SH-SY5Y (cell line): ENCODE results near the gene C1QL2.

Experiments
- GATA2 ChIP-seq: IDR thresholded peaks from 2 replicates; pipeline ENCODE4 v1.6.1; 2011; ENCODE audit warnings: mild to moderate bottlenecking, low read depth, low read length
- GATA3 ChIP-seq: IDR thresholded peaks from 2 replicates; pipeline ENCODE4 v1.6.1; 2011; ENCODE audit warnings: low read depth, mild to moderate bottlenecking, low read length, moderate library complexity

DNA sequence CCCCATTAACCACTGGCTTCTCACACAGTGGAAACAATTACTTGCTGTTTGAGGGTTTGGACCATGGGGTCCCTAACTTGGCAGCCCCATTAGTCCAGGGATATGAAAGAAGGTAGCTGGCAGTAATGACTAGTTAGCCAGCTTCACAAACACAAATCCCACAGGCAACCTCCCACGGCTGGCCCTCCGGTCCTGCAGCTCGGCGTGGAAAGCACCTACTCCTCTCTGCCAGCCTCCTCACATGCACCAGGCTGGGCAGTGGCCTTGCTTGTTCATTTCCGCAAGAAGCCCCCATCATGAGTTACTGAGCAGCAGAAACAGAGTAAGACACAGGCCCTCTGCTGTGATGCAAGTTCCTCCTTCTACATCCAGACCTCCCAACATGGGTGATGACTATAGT lies 13.7 kb downstream of the C1QL2 start:
- no peak for TF ChIP-seq GATA2
- no peak for TF ChIP-seq GATA3
